A172 (cell line): Measurements from ENCODE around the gene OR4N2. TPM values are rescaled to one million over a fixed set of nuclear protein-coding genes. Genes with fewer than 3 reads are reported as not detected.
"Not testable (repeated sequence)": the region's sequence is repeated elsewhere in the genome, so short reads cannot be mapped to it uniquely, and the experiment has no call there.

ENCODE experiments used
- DNase-seq: peaks from one replicate; pipeline ENCODE4 v3.0.0-alpha.2; 2015; ENCODE audit warnings: low spot score
- total RNA-seq: library from RNA; depleted of rRNA; stranded (reverse); fragments of >200 nt; shearing (Covaris generic); gene quantifications from 2 replicates; pipeline ENCODE4 v1.2.3, GENCODE V29; 2014; rRNA removed

Gene OR4N2
- not detected in 2 replicates for total RNA-seq

- not testable (repeated sequence) for DNase-seq
Measured at GRCh38 chr14:19803470-19803869, at the start of gene OR4N2. Gene OR4N2, plus strand, starts transcription at chr14:19803770. Its CDS starts 23,679 bp downstream, at chr14:19827449.

GRCh38 chr14:19754172-19754571 is 49.4 kb upstream of the OR4N2 start:
- DNase-seq = no peak

- DNase-seq = not testable (repeated sequence)
Measured at GRCh38 chr14:19771491-19771890, 32.1 kb upstream of the OR4N2 start.

GRCh38 chr14:19771895-19772430 is 31.6 kb upstream of the OR4N2 start:
- no peak for DNase-seq

- DNase-seq = not testable (repeated sequence)
Measured at GRCh38 chr14:19772454-19772853, 31.1 kb upstream of the OR4N2 start.

GRCh38 chr14:19773204-19773603 is 30.4 kb upstream of the OR4N2 start, which contains the start of gene OR4M1:
Gene OR4M1, plus strand, starts transcription at chr14:19773504. Its CDS starts 6,819 bp downstream, at chr14:19780323.
- not testable (repeated sequence) for DNase-seq

GRCh38 chr14:19775587-19775986 is 28.0 kb upstream of the OR4N2 start:
- DNase-seq = no peak

- not testable (repeated sequence) for DNase-seq
Measured at GRCh38 chr14:19785848-19786247, 17.7 kb upstream of the OR4N2 start.

- not testable (repeated sequence) for DNase-seq
Measured at GRCh38 chr14:19787318-19787717, 16.3 kb upstream of the OR4N2 start.

- DNase-seq = not testable (repeated sequence)
Measured at GRCh38 chr14:19788150-19788549, 15.4 kb upstream of the OR4N2 start.

- peak; percentile 5 for DNase-seq
Measured at GRCh38 chr14:19796520-19797108, 7.0 kb upstream of the OR4N2 start.

GRCh38 chr14:19799880-19800279 is 3.7 kb upstream of the OR4N2 start:
- DNase-seq = no peak

- no peak for DNase-seq
Measured at GRCh38 chr14:19800282-19801117, 3.1 kb upstream of the OR4N2 start.

- no peak for DNase-seq
Measured at GRCh38 chr14:19801118-19801464, 2.5 kb upstream of the OR4N2 start.

GRCh38 chr14:19813171-19813920 is 9.8 kb downstream of the OR4N2 start:
- not testable (repeated sequence) for DNase-seq

GRCh38 chr14:19819879-19820278 is 16.3 kb downstream of the OR4N2 start:
- not testable (repeated sequence) for DNase-seq

- not testable (repeated sequence) for DNase-seq
Measured at GRCh38 chr14:19821016-19821415, 17.4 kb downstream of the OR4N2 start.

GRCh38 chr14:19823178-19823577 is 19.6 kb downstream of the OR4N2 start:
- no peak for DNase-seq

GRCh38 chr14:19823765-19824164 is 20.2 kb downstream of the OR4N2 start:
- DNase-seq = no peak

- not testable (repeated sequence) for DNase-seq
Measured at GRCh38 chr14:19827626-19828244, 24.2 kb downstream of the OR4N2 start.

GRCh38 chr14:19828314-19828713 is 24.7 kb downstream of the OR4N2 start:
- DNase-seq = no peak
